IPS DF 6.9 (cell line): ENCODE measurements around the gene SRPX.
A peak's percentile ranks its signal among the peaks of the same experiment; 100 is the strongest.

Experiments
- DNase-seq: peaks from one replicate; pipeline ENCODE4 v3.0.0-alpha.2; 2013; ENCODE audit warnings: low read depth, low spot score
- H3K27ac ChIP-seq: one replicate; pipeline ENCODE4 v1.5.1; 2013; ENCODE audit warnings: low read length, control low read depth
- H3K27me3 ChIP-seq: 2 replicates; pipeline ENCODE4 v1.6.1; 2013; ENCODE audit warnings: mild to moderate bottlenecking, low read length; ENCODE audit not compliant: control insufficient read depth, insufficient read depth
- H3K36me3 ChIP-seq: 2 replicates; pipeline ENCODE4 v1.6.1; 2013; ENCODE audit warnings: low read length; ENCODE audit not compliant: control insufficient read depth, insufficient read depth
- H3K4me1 ChIP-seq: 2 replicates; pipeline ENCODE4 v1.6.1; 2013; ENCODE audit warnings: low read length; ENCODE audit not compliant: control insufficient read depth, insufficient read depth
- H3K4me3 ChIP-seq: 2 replicates; pipeline ENCODE4 v1.5.1; 2013; ENCODE audit warnings: mild to moderate bottlenecking, low read length
- H3K9me3 ChIP-seq: 2 replicates; pipeline ENCODE4 v1.6.1; 2013; ENCODE audit warnings: low read length, inconsistent platforms; ENCODE audit not compliant: control insufficient read depth, insufficient read depth
- WGBS: extraction: QIAGEN DNeasy Blood & Tissue Kit; methylation state at CpG from one replicate; pipeline ENCODE4 v1.1.7; 2013; ENCODE audit warnings: mixed read lengths, missing lambda C conversion rate; ENCODE audit not compliant: insufficient read length, insufficient coverage; 5-methylcytosine and 5-hydroxymethylcytosine counted together

Gene SRPX

GRCh38 chrX:38233891-38234667 is 13.4 kb upstream of the SRPX start:
- no peak overlapping the region for H3K4me3 ChIP-seq
- no peaks in the 10 kb centered on the region for H3K9me3 ChIP-seq
- no CpG with 5 or more reads among the region's 3 CpGs for WGBS

GRCh38 chrX:38232079-38232686 is 11.5 kb upstream of the SRPX start:
- H3K9me3 ChIP-seq: no peaks in the 10 kb centered on the region
- H3K27ac ChIP-seq: no peak overlapping the region
- no peaks in the 10 kb centered on the region for H3K36me3 ChIP-seq
- H3K27me3 ChIP-seq: no peaks in the 10 kb centered on the region
- 0 out of 2 replicates have a peak, but pooled peaks cover 2% of the 10 kb centered on the region for H3K4me1 ChIP-seq
- no peak for DNase-seq
- WGBS: no CpG with 5 or more reads among the region's 3 CpGs
- H3K4me3 ChIP-seq: no peak overlapping the region

More at GRCh38 chrX:38233891-38234667, 13.4 kb upstream of the SRPX start:
- no peak overlapping the region for H3K27ac ChIP-seq
- no peaks in the 10 kb centered on the region for H3K27me3 ChIP-seq
- no peak for DNase-seq
- H3K4me1 ChIP-seq: 0 out of 2 replicates have a peak, but pooled peaks cover 2% of the 10 kb centered on the region
- H3K36me3 ChIP-seq: no peaks in the 10 kb centered on the region

- no peak overlapping the region for H3K4me3 ChIP-seq
- H3K4me1 ChIP-seq: no peaks in the 10 kb centered on the region
- H3K9me3 ChIP-seq: no peaks in the 10 kb centered on the region
- H3K27me3 ChIP-seq: peaks cover 6% of the 10 kb centered on the region; the same call in 1 of the 2 replicates
- H3K36me3 ChIP-seq: no peaks in the 10 kb centered on the region
- no peak for DNase-seq
- no peak overlapping the region for H3K27ac ChIP-seq
- no CpG with 5 or more reads among the region's 3 CpGs for WGBS
Measured at GRCh38 chrX:38225093-38225492, 4.4 kb upstream of the SRPX start.

GRCh38 chrX:38224160-38224559 is 3.5 kb upstream of the SRPX start:
- H3K27me3 ChIP-seq: peaks cover 6% of the 10 kb centered on the region; the same call in 1 of the 2 replicates
- no peak for DNase-seq
- H3K4me3 ChIP-seq: no peak overlapping the region
- H3K9me3 ChIP-seq: no peaks in the 10 kb centered on the region
- no peaks in the 10 kb centered on the region for H3K36me3 ChIP-seq
- peaks cover 2% of the 10 kb centered on the region; the same call in 1 of the 2 replicates for H3K4me1 ChIP-seq
- H3K27ac ChIP-seq: no peak overlapping the region

GRCh38 chrX:38221391-38221929 is 789 bp upstream of the SRPX start:
- Histone ChIP-seq H3K4me1 (peaks cover 2% of the 10 kb centered on the region; the same call in 1 of the 2 replicates), H3K27ac (no peak overlapping the region), H3K27me3 (peaks cover 6% of the 10 kb centered on the region; the same call in 1 of the 2 replicates), H3K4me3 (peak overlapping the region; percentile 57; the same call in 1 of the 2 replicates), H3K9me3 (no peaks in the 10 kb centered on the region), H3K36me3 (no peaks in the 10 kb centered on the region)
- WGBS: no CpG with 5 or more reads among the region's 10 CpGs
- no peak for DNase-seq

- Histone ChIP-seq H3K4me3 (peak overlapping the region; percentile 57; the same call in 1 of the 2 replicates), H3K27me3 (peaks cover 6% of the 10 kb centered on the region; the same call in 1 of the 2 replicates), H3K27ac (no peak overlapping the region), H3K4me1 (peaks cover 2% of the 10 kb centered on the region; the same call in 1 of the 2 replicates), H3K9me3 (no peaks in the 10 kb centered on the region), H3K36me3 (no peaks in the 10 kb centered on the region)
- DNase-seq: no peak
- WGBS: no CpG with 5 or more reads among the region's 14 CpGs
Measured at GRCh38 chrX:38220024-38220414, 652 bp downstream of the SRPX start.

GRCh38 chrX:38216642-38217041 is 4.0 kb downstream of the SRPX start:
- Histone ChIP-seq H3K36me3 (no peaks in the 10 kb centered on the region), H3K4me3 (no peak overlapping the region), H3K27ac (no peak overlapping the region), H3K4me1 (peaks cover 2% of the 10 kb centered on the region; the same call in 1 of the 2 replicates), H3K9me3 (no peaks in the 10 kb centered on the region), H3K27me3 (peaks cover 5% of the 10 kb centered on the region; the same call in 1 of the 2 replicates)
- DNase-seq: no peak
- WGBS: no CpG with 5 or more reads among the region's 5 CpGs

GRCh38 chrX:38214551-38215531 is 5.8 kb downstream of the SRPX start:
- WGBS: no CpG with 5 or more reads among the region's 11 CpGs
- DNase-seq: no peak
- Histone ChIP-seq H3K27me3 (no peaks in the 10 kb centered on the region), H3K4me1 (peaks cover 2% of the 10 kb centered on the region; the same call in 1 of the 2 replicates), H3K9me3 (no peaks in the 10 kb centered on the region), H3K36me3 (no peaks in the 10 kb centered on the region), H3K4me3 (no peak overlapping the region), H3K27ac (no peak overlapping the region)

GRCh38 chrX:38214044-38214443 is 6.6 kb downstream of the SRPX start:
- Histone ChIP-seq H3K9me3 (no peaks in the 10 kb centered on the region), H3K36me3 (no peaks in the 10 kb centered on the region), H3K4me1 (no peaks in the 10 kb centered on the region; the same call in 1 of the 2 replicates), H3K27me3 (no peaks in the 10 kb centered on the region), H3K4me3 (no peak overlapping the region), H3K27ac (no peak overlapping the region)
- no CpG with 5 or more reads among the region's 1 CpG for WGBS
- DNase-seq: no peak
